HCT116 (cell line): ENCODE measurements around the gene USP15. TPM values are rescaled to one million over a fixed set of nuclear protein-coding genes. Genes with fewer than 3 reads are reported as not detected.

ENCODE experiments used
- ATAC-seq: fragments of 200-7000 bp; cut with Tn5 transposase; 2 replicates; pipeline ENCODE4 v1.9.1; 2020; ENCODE audit warnings: mild to moderate bottlenecking, moderate library complexity
- BruUV-seq: library from RNA; stranded (reverse); fragments of 400-500 nt; replicated peaks from 2 replicates; lab custom pipeline; 2021; lab: Mats Ljungman, UMichigan
- CTCF ChIA-PET: fragments of 300-600 bp; sonication (Branson Sonifier 250); formaldehyde crosslinking; loops from one replicate; lab custom pipeline; 2021; ENCODE audit warnings: antibody characterized with exemption; lab: Charles Lee
- POLR2A ChIA-PET: fragments of 300-600, 350-600 bp; sonication (Branson Sonifier 250); formaldehyde crosslinking; loops from one replicate; lab custom pipeline; 2021; ENCODE audit warnings: antibody characterized with exemption; lab: Charles Lee
- RAD21 ChIA-PET, 2 experiments: fragments of 300-600 bp; sonication (Branson Sonifier 250); formaldehyde crosslinking; loops; one replicate each; lab custom pipeline; 2023; ENCODE audit warnings: low total read pairs in 2 of 2; ENCODE audit not compliant: uncharacterized antibody in 2 of 2, unreplicated experiment in 2 of 2, low non-redundant PET in 1 of 2; lab: Charles Lee
- DNase-seq: peaks from one replicate; pipeline ENCODE4 v3.0.0-alpha.2; 2010; ENCODE audit warnings: low read depth, low spot score
- H2AFZ ChIP-seq: fragments of 200-600 bp; shearing (Covaris generic), sonication (generic); 2 replicates; pipeline ENCODE4 v1.6.1; 2017; ENCODE audit warnings: low read depth, mixed run types, mixed read lengths, antibody characterized with exemption, low read length; ENCODE audit not compliant: poor library complexity, severe bottlenecking
- H3K27ac ChIP-seq: 2 replicates; pipeline ENCODE4 v1.5.1; 2012; ENCODE audit warnings: low read depth, low read length
- H3K27me3 ChIP-seq: fragments of 200-600 bp; sonication (generic); 2 replicates; pipeline ENCODE4 v1.6.1; 2016; ENCODE audit warnings: mixed run types, low read length, mixed read lengths; ENCODE audit not compliant: insufficient read depth
- H3K36me3 ChIP-seq, 2 experiments: fragments of 200-500 bp in 1 of 2; fragments of 200-600 bp in 1 of 2; sonication (Bioruptor generic) in 1 of 2; sonication (generic) in 1 of 2; 2 replicates each; pipeline versions ENCODE4 v1.5.1 to v1.6.1; 2014 to 2016; ENCODE audit warnings: low read length in 2 of 2, inconsistent platforms in 1 of 2, mixed read lengths in 1 of 2, mixed run types in 1 of 2; ENCODE audit not compliant: insufficient read depth in 2 of 2, control insufficient read depth in 1 of 2
- H3K4me1 ChIP-seq, 2 experiments: fragments of 200-600 bp in 1 of 2; sonication (generic) in 1 of 2; 2 replicates each; pipeline versions ENCODE4 v1.5.1 to v1.6.1; 2012 to 2017; ENCODE audit warnings: low read length in 2 of 2, inconsistent platforms in 1 of 2, mild to moderate bottlenecking in 1 of 2, mixed read lengths in 1 of 2, mixed run types in 1 of 2, moderate library complexity in 1 of 2; ENCODE audit not compliant: insufficient read depth in 2 of 2, control insufficient read depth in 1 of 2
- H3K4me2 ChIP-seq: fragments of 200-600 bp; sonication (generic); 2 replicates; pipeline ENCODE4 v1.6.1; 2017; ENCODE audit warnings: mixed run types, low read length, mixed read lengths
- H3K4me3 ChIP-seq, 2 experiments: fragments of 200-600 bp in 1 of 2; sonication (generic) in 1 of 2; replicated peaks in 1 of 2; 2 replicates each; pipeline ENCODE4 v1.5.1; 2011 to 2016; ENCODE audit warnings: low read length in 2 of 2, control low read depth in 1 of 2, low read depth in 1 of 2, mild to moderate bottlenecking in 1 of 2, mixed read lengths in 1 of 2, mixed run types in 1 of 2
- H3K79me2 ChIP-seq: fragments of 200-600 bp; sonication (generic); 2 replicates; pipeline ENCODE4 v1.6.1; 2017; ENCODE audit warnings: mild to moderate bottlenecking, mixed run types, low read length, moderate library complexity, mixed read lengths; ENCODE audit not compliant: insufficient read depth
- H3K9ac ChIP-seq: fragments of 200-600 bp; sonication (generic); 2 replicates; pipeline ENCODE4 v1.6.1; 2016; ENCODE audit warnings: low read length, mixed read lengths
- H3K9me2 ChIP-seq: fragments of 200-600 bp; sonication (generic), shearing (Covaris generic); 2 replicates; pipeline ENCODE4 v1.6.1; 2017; ENCODE audit warnings: mixed run types, mild to moderate bottlenecking, moderate library complexity; ENCODE audit not compliant: insufficient read depth
- H3K9me3 ChIP-seq, 2 experiments: fragments of 200-500 bp in 1 of 2; fragments of 200-600 bp in 1 of 2; sonication (Bioruptor generic) in 1 of 2; sonication (generic) in 1 of 2; 2 replicates each; pipeline ENCODE4 v1.6.1; 2014 to 2017; ENCODE audit warnings: low read length in 2 of 2, mixed read lengths in 2 of 2, inconsistent platforms in 1 of 2, low read depth in 1 of 2, mild to moderate bottlenecking in 1 of 2, mixed run types in 1 of 2, moderate library complexity in 1 of 2; ENCODE audit not compliant: control insufficient read depth in 1 of 2, insufficient read depth in 1 of 2
- H4K20me1 ChIP-seq: fragments of 200-600 bp; sonication (generic), shearing (Covaris generic); 2 replicates; pipeline ENCODE4 v1.6.1; 2017; ENCODE audit warnings: mixed run types, mild to moderate bottlenecking, moderate library complexity; ENCODE audit not compliant: insufficient read depth
- CBX3 ChIP-seq: IDR thresholded peaks from 2 replicates; pipeline ENCODE4 v1.6.1; 2012; ENCODE audit warnings: low read depth
- EZH2 ChIP-seq: fragments of 200-600 bp; sonication (generic); IDR thresholded peaks from 2 replicates; pipeline ENCODE4 v1.6.1; 2017; ENCODE audit warnings: antibody characterized with exemption, mixed run types
- POLR2A ChIP-seq: IDR thresholded peaks from 2 replicates; pipeline ENCODE4 v1.7.0; 2011; ENCODE audit warnings: borderline replicate concordance; ENCODE audit not compliant: insufficient read depth, insufficient read length; ENCODE audit errors: extremely low read depth
- RAD21 ChIP-seq: IDR thresholded peaks from 2 replicates; pipeline ENCODE4 v1.6.1; 2012; ENCODE audit warnings: low read depth, mild to moderate bottlenecking
- REST ChIP-seq: IDR thresholded peaks from 2 replicates; pipeline ENCODE4 v1.6.1; 2012; ENCODE audit warnings: low read depth
- TCF7L2 ChIP-seq: IDR thresholded peaks from 2 replicates; pipeline ENCODE4 v1.7.0; 2011; ENCODE audit warnings: borderline replicate concordance, inconsistent platforms; ENCODE audit not compliant: insufficient read depth, insufficient read length; ENCODE audit errors: extremely low read depth
- ZNF274 ChIP-seq: fragments of 200-500 bp; sonication (Bioruptor generic); IDR thresholded peaks from 2 replicates; pipeline ENCODE4 v1.6.1; 2014; ENCODE audit warnings: mild to moderate bottlenecking, low read depth, low read length, inconsistent platforms
- intact Hi-C: fragments of 100-400 bp; cut with micrococcal nuclease; formaldehyde crosslinking; loops from 2 replicates; pipeline ENCODE4 v1.10.0; 2022
- total RNA-seq: library from RNA; stranded (reverse); gene quantifications from one replicate; pipeline ENCODE4 v1.2.1, GENCODE V29; 2021; ENCODE audit not compliant: unreplicated experiment
- TF ChIP-seq, protein P1 (sequence below): IDR thresholded peaks from 2 replicates; pipeline ENCODE4 v1.6.1; 2012

The USP15 gene
- total RNA-seq, 1 experiment from 2014 or later, result 49.5 TPM

- no peak for TF ChIP-seq ZNF274
- TF ChIP-seq, protein P1, sequence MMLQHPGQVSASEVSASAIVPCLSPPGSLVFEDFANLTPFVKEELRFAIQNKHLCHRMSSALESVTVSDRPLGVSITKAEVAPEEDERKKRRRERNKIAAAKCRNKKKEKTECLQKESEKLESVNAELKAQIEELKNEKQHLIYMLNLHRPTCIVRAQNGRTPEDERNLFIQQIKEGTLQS, result no peak
- no peak for TF ChIP-seq POLR2A
- no peak for TF ChIP-seq EZH2
- TF ChIP-seq RAD21, result no peak
- H4K20me1 ChIP-seq, result no peaks in the 10 kb centered on the region
- H3K27me3 ChIP-seq, result no peaks in the 10 kb centered on the region
- no peak for DNase-seq
- no peak overlapping the region for H2AFZ ChIP-seq
- no peaks in the 10 kb centered on the region for H3K9me3 ChIP-seq
- no peak overlapping the region for H3K9ac ChIP-seq
- no peaks in the 10 kb centered on the region for H3K9me2 ChIP-seq
- no peaks in the 10 kb centered on the region for H3K79me2 ChIP-seq
- ChIA-PET CTCF (no interaction called here), POLR2A (interaction anchor here (0.6 kb wide), 1 partner anchor 9 kb away, joined by 4 read pairs; no protein-coding TSS in a partner anchor), RAD21 (no interaction called here)
- H3K27ac ChIP-seq, result no peak overlapping the region
- no peak for ATAC-seq
- H3K36me3 ChIP-seq, result no peaks in the 10 kb centered on the region
- H3K4me3 ChIP-seq, result no peak overlapping the region
- peaks cover 2 to 3% of the 10 kb centered on the region in 2 experiments; a peak in 2 of 4 replicates for H3K4me1 ChIP-seq
- no TSS peak for BruUV-seq
- intact Hi-C loops, result no loop called here
- no peak overlapping the region for H3K4me2 ChIP-seq
Observed at GRCh38 chr12:62211510-62211909, 48.7 kb upstream of the USP15 start.

DNA sequence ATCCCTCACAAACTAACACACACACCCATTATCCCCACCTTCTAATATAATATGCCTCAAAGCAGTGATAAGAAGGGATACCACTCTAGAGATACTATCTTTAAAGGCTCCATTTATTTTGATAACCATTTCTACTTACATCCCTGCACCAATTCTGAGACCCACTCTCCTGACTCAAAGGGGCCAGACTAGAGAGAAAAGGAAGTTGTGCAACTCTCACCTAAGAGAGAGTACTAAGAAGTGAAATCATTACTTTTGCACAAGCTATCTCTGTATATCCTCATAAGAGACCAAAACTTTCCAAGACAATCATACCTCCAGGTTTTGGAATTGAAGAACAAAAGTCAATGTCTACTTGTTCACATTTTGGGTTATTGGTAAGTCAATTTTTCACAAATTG is 45.4 kb upstream of the USP15 start:
- DNase-seq, result no peak
- ChIA-PET RAD21 (interaction anchor here in 1 of 2 experiments (0.7 kb wide), 1 partner anchor 599 kb away, joined by 3 read pairs; no protein-coding TSS in a partner anchor), POLR2A (no interaction called here), CTCF (no interaction called here)
- H3K9ac ChIP-seq, result no peak overlapping the region
- no peaks in the 10 kb centered on the region for H4K20me1 ChIP-seq
- H3K4me2 ChIP-seq, result no peak overlapping the region
- H3K4me3 ChIP-seq, result no peak overlapping the region
- H3K36me3 ChIP-seq, result no peaks in the 10 kb centered on the region
- H2AFZ ChIP-seq, result no peak overlapping the region
- TF ChIP-seq CBX3 (no peak), TCF7L2 (no peak), REST (no peak)
- peaks cover 2 to 3% of the 10 kb centered on the region in 2 experiments; a peak in 2 of 4 replicates for H3K4me1 ChIP-seq
- ATAC-seq, result no peak
- intact Hi-C loops, result no loop called here
- H3K9me2 ChIP-seq, result no peaks in the 10 kb centered on the region
- no peaks in the 10 kb centered on the region for H3K79me2 ChIP-seq
- no peaks in the 10 kb centered on the region for H3K27me3 ChIP-seq
- H3K27ac ChIP-seq, result no peak overlapping the region
- H3K9me3 ChIP-seq, result no peaks in the 10 kb centered on the region
- no TSS peak for BruUV-seq
